ENCODE data around the gene PCDHB6. TPM values are rescaled to one million over a fixed set of nuclear protein-coding genes. Genes with fewer than 3 reads are reported as not detected.
A peak's percentile ranks its signal among the peaks of the same experiment; 100 is the strongest.
"Not testable (repeated sequence)": the region's sequence is repeated elsewhere in the genome, so short reads cannot be mapped to it uniquely, and the experiment has no call there.

Gene PCDHB6
- total RNA-seq, 1 experiment from 2014 or later = not detected

DNA sequence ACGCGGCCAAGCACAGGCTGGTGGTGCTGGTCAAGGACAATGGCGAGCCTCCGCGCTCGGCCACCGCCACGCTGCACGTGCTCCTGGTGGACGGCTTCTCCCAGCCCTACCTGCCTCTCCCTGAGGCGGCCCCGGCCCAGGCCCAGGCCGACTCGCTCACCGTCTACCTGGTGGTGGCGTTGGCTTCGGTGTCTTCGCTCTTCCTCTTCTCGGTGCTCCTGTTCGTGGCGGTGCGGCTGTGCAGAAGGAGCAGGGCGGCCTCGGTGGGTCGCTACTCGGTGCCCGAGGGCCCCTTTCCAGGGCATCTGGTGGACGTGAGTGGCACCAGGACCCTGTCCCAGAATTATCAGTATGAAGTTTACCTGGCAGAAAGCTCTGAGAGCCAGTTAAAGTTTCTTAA, 8.0 kb downstream of the PCDHB6 start:
- H3T11ph ChIP-seq (ENCODE audit: low read length); H2AK5ac ChIP-seq (ENCODE audit: insufficient read length, low read length); H4K5ac ChIP-seq (ENCODE audit: insufficient read length, low read depth, low read length); H3K18ac ChIP-seq (ENCODE audit: insufficient read length, low read depth, low read length); H3K9ac ChIP-seq (ENCODE audit: extremely low read depth, insufficient read length, low read length); H3K9me3 ChIP-seq (ENCODE audit: control insufficient read depth, low read depth, low read length); H2BK120ac ChIP-seq (ENCODE audit: low read depth, low read length, poor library complexity, severe bottlenecking); H4K20me1 ChIP-seq (ENCODE audit: control insufficient read depth, insufficient read depth, insufficient read length); H3K79me1 ChIP-seq (ENCODE audit: insufficient read depth, low read depth, low read length, poor library complexity, severe bottlenecking); H3K56ac ChIP-seq (ENCODE audit: insufficient read length, low read depth, low read length); H3K14ac ChIP-seq (ENCODE audit: insufficient read depth, low read length); H3K23me2 ChIP-seq (ENCODE audit: insufficient read length, low read depth, low read length, poor library complexity, severe bottlenecking); H3K4me3 Mint-ChIP-seq; H3K4me1 ChIP-seq (ENCODE audit: insufficient read depth, low read length); H2BK15ac ChIP-seq (ENCODE audit: low read depth, low read length); H2BK5ac ChIP-seq (ENCODE audit: insufficient read length, low read length); H2BK12ac ChIP-seq (ENCODE audit: insufficient read length, low read depth, low read length); H3K4me2 ChIP-seq (ENCODE audit: insufficient read depth, insufficient read length, low read length); H3K79me2 ChIP-seq (ENCODE audit: insufficient read depth, low read length); H3K4ac ChIP-seq (ENCODE audit: low read depth, low read length); H3K4me1 Mint-ChIP-seq; H2AFZ ChIP-seq (ENCODE audit: low read length); H2BK20ac ChIP-seq (ENCODE audit: low read depth, low read length, poor library complexity, severe bottlenecking); H3K27me3 ChIP-seq (ENCODE audit: insufficient read depth, low read length); H4K8ac ChIP-seq (replicated peaks; ENCODE audit: insufficient read length, low read depth, low read length); H3K27ac ChIP-seq (ENCODE audit: insufficient read length, low read depth, low read length); H4K91ac ChIP-seq (ENCODE audit: insufficient read length, low read depth, low read length); H3K27me3 Mint-ChIP-seq (ENCODE audit: low read depth); DNase-seq; H3K23ac ChIP-seq (ENCODE audit: insufficient read length, low read depth, low read length): not testable (repeated sequence)
- WGBS (ENCODE audit: extremely low coverage, insufficient read length, low lambda C conversion rate) = no CpG with 5 or more reads among the region's 28 CpGs
- H3K36me3 Mint-ChIP-seq (ENCODE audit: insufficient read depth in 1 of 3, low read depth in 3 of 3) = peaks cover 0 to 12% (median 8%) of the 10 kb centered on the region in 3 experiments; a peak in 5 of 7 replicates
- H3K27ac Mint-ChIP-seq = peak overlapping the region in 1 of 3 experiments; percentile 73; a peak in 1 of 7 replicates
- H3K9me3 Mint-ChIP-seq = peaks cover 23 to 26% of the 10 kb centered on the region in 2 experiments

All from H9 (cell line).